NCI-H82 treated with DMSO at 0.1 percent for 48 hours (cell line): ENCODE data around the gene NAIF1.
"Not testable (repeated sequence)": the region's sequence is repeated elsewhere in the genome, so short reads cannot be mapped to it uniquely, and the experiment has no call there.

Experiments
- DNase-seq: peaks from one replicate; lab custom pipeline; 2025; ENCODE audit not compliant: unreplicated experiment; lab: John Stamatoyannopoulos, UW

NAIF1 gene

GRCh38 chr9:128088253-128088945 lies 21.3 kb upstream of the NAIF1 start:
- no peak for DNase-seq

DNA sequence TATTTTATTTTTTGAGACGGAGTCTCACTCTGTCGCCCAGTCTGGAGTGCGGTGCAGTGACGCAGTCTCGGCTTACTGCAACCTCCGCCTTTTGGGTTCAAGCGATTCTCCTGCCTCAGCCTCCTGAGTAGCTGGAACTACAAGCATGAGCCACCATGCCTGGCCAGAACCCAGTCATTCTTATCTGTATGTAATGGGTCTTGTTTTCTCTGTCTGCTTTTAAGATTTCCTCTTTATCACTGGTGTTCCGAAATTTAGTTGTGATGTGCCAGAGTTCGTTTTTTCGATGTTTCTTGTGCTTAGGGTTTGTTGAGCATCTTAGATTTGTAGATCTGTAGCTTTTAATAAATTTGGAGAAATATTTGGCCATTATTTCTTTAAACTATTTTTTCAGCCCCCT lies 20.1 kb upstream of the NAIF1 start:
- no peak for DNase-seq

DNA sequence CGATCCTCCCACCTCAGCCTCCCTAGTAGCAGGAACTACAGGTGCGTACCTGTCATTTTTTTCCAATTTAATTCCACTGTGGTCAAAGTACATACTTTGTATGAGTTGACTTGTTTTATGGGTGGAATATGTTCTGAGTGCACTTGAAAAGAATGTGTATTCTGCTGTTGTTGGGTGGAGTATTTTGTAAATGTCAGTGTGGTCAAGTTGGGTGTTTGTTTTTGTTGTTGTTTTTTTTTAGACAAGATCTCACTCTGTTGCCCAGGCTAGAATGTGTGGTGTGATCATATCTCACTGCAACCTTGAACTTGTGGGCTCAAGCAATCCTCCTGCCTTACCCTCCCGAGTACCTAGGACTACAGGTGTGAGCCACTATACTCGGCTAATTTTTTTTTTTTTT lies 18.8 kb upstream of the NAIF1 start:
- DNase-seq: no peak

DNA sequence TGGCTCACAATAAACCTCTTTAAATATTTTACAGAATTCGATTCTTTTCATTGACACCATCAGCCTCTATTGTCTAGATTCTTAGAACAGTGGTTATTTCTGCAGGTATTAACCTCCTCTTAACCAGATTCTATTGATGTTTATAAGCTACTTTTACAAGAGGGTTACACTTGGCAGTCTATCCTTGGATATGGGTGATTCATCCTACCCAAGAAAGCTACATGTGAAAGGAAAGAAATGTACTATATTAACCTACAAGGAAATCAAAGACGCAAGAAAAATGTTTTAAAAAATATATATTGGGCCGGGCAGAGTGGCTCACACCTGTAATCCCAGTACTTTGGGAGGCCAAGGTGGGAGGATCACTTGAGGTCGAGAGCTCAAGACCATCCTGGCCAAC lies 17.6 kb upstream of the NAIF1 start:
- DNase-seq: no peak

- no peak for DNase-seq
These were observed 15.0 kb upstream of the NAIF1 start for GRCh38 chr9:128082151-128082550.

GRCh38 chr9:128081056-128081455 lies 13.9 kb upstream of the NAIF1 start:
- DNase-seq: peak; percentile 23

DNA sequence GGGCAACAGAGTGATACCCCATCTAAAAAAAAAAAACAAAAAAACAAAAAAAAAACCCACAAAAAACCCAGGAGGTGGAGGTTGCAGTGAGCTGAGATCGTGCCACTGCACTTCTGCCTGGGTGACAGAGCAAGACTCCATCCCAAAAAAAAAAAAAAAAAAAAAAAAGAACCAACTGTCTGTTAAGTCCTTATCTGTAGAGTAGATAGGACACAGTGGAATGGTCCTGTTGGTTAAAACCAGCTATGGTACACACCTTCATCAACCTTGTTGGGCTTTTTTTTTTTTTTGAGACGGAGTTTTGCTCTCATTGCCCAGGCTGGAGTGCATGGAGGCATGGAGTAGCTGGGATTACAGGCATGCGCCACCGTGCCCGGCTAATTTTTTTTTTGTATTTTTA lies 13.1 kb upstream of the NAIF1 start:
- DNase-seq: no peak

DNA sequence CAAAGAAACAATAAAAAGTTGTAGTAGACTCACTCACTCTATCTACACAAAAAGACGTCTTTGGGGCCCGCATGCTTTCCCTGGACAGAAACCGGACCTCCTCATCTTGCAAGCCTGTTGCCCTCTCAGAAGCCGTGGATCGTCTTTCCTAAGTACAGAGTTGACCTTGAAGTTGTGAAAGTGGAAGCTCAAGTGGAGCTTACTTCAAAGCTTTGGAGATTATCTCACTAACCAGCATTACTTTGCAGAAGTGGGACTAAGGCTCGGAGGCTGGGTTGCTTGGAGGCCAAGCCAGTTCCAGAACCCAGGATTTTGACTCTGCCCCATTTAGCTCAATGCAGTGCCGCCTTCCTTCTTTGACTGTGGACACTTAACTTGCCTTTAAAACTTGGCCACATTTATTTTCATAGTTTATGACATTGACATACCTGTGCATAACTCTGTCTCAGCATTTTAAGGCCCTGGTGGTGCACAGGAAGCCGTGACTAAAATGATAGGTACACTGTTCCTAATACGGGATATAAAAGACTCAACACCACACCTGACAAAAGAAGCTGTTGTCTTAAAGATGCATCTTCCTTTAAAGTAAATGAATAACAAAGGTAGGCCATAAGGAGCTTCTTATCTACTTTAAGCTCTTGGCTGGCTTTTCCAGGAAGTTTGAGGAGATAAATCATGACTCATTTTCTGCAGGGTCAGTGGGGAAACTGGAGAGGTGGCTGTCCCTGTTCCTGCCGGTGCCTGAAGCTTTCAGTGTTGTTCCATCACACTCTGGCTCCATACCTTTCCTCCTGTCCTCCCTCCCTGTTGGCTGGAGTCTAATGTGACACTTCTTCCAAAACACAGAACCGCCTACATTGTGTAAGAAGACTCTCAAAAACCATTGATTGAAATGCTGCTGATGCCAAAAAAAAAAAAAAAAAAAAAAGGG lies 11.6 kb upstream of the NAIF1 start:
- DNase-seq: no peak

DNA sequence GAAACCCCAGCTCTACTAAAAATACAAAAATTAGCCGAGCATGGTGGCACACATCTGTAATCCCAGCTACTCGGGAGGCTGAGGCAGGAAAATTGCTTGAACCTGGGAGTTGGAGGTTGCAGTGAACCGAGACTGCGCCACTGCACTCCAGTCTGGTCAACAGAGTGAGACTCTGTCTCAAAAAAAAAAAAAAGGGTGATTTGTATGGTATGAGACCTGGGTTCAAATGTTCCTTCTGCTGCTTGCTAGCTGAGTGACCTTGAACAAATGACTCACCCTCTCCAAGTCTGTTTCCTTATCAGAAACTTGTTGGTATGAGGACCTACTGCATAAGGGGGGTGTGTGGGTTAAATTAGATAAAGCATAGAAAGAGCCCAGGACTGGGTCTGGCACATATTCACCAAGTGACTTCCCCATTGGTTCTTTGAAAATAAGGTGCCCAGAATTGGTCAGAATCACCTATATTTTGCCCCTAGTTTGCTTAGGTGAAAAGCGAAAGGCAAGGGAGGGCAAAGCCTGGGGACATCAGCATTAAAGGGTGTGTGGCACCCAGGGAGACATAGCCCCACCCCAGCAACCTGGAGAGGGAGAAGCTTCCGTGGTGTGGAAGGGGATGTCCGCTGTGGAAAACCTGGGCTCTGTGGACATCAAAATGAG lies 10.9 kb upstream of the NAIF1 start:
- no peak for DNase-seq

DNA sequence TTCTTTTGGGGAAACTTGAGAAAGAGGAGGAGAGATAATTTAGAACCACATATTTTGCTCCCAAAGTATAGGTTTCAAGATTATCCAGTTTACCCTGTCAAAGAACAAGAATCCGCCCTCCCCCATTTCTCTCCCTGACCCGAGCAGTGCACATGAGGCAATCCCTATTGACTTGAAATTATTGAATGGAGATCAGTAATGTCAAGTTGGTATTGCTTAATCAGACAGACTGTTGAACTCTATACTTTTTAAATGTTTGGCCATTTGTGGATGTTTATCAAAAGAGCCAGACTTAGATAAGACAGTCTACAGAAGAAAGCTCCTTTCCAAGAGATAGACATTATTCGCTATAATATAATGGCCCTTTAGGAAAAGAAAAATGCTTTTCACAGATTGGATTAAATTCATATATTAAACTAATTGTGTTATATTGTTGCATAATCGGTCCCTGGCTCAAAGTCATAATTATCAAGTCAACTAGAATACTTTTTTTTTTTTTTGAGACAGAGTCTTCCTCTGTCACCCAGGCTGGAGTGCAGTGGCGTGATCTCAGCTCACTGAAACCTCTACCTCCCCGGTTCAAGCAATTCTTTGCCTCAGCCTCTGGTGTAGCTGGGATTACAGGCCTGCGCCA lies 6.2 kb upstream of the NAIF1 start:
- DNase-seq: no peak

GRCh38 chr9:128072144-128073021 lies 5.3 kb upstream of the NAIF1 start:
- no peak for DNase-seq

GRCh38 chr9:128071475-128071874 lies 4.4 kb upstream of the NAIF1 start:
- DNase-seq: not testable (repeated sequence)

DNA sequence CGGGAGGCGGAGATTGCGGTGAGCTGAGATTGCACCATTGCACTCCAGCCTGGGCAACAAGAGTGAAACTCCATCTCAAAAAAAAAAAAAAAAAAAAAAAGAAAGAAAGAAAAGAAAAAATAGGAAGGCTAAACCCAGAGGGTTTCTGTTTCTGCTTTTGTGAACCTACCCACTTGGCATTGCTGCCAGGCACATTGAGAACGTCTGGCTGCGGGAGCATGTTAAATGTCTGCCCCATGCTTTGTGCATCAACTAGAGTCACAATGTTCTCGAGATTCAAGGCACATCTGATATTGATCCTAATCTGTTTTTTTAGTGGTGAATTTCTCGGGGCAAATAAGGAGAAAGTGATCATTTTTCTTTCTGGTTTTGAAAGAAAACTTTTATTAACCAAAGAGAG lies 3.8 kb upstream of the NAIF1 start:
- no peak for DNase-seq

DNA sequence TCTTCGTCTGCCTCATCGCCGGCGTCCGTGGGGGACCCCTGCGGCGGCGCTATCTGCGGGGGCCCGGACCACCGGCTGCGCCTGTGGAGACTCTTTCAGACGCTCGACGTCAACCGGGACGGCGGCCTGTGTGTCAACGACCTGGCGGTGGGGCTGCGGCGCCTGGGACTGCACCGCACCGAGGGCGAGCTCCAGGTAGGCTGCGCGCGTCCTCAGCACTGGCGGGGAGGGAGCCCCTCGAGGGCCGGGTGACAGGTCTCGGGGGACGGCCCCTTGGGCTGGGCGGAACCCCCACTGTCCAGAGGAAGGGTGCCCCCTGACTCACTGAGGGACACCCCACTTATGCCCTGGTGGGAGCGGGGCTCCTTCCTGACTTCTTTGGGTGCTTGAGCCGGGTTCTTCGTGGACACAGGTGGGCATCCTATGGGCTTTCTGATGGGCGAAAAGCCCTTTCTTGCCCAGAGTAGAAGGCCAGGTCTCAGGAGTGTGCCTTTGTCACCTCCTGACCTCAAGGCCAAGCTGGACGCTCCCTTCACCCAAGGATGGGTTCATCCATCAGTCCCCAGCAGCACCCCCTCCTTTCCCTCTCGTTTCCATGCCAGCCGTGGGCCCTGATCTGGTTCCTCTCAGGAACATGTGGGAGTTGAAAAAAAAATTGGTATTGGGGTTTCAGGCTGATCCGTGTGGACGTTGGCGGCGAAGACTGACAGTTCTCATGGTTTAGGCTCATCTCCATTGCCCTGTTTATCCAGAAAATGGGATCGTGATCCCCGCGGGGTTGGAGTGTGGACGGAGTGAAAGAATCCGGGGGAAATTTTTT lies 1.5 kb upstream of the NAIF1 start:
- DNase-seq: no peak

DNA sequence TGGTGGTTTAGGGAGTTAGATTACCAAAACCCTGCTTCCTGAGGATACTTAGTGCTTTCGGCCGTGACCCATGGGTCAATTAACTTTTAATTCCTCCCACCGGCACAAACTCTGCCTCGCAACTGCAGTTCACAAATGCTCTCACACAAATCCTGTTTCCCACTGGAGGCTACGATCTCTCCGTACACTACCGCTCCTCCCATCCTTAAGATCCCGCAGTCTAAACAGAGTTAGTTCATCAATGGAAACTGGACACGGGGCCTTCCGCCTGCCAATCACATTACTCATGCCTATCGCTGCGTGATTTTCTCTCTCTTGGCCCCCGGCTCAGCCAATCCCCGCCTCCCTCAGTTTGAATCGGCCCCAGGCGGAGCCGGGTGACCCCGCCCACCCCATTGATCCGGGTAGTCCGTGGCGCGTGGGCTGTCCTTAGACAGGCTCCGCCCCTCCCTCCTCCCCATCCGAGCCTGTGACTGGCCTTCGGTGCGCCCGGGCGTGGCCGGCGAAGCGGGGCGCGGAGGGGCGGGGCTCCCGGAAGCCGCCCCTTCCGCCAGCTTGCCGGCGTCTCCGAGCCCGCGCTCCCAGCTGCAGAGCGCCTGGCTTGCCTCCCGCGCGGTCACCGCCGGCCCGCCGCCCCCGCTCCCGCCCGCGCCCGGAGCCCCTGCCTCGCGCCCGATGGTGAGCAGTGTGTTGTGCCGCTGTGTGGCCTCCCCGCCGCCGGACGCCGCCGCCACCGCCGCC lies 695 bp upstream of the NAIF1 start, which contains the start of gene SLC25A25:
TSS of gene SLC25A25 (plus strand) at position 588 of the 741 bp plus-strand sequence. CDS start at position 676, 88 bp downstream.
- DNase-seq: peak; percentile 94

- DNase-seq: no peak
These were observed 1.0 kb downstream of the NAIF1 start for GRCh38 chr9:128065907-128066712.

- no peak for DNase-seq
These were observed 4.0 kb downstream of the NAIF1 start for GRCh38 chr9:128062846-128063831.
